Neural cell (in vitro differentiated cells): ENCODE measurements around the gene CITED2. TPM values are rescaled to one million over a fixed set of nuclear protein-coding genes. Genes with fewer than 3 reads are reported as not detected.

ENCODE experiments used
- H2AFZ ChIP-seq: fragments of 200-600, 300-800 bp; sonication (generic), shearing (Covaris generic); 2 replicates; pipeline ENCODE4 v1.6.0; 2014; ENCODE audit warnings: low read depth, mild to moderate bottlenecking, antibody characterized with exemption, low read length, moderate library complexity
- H3F3A ChIP-seq: fragments of 200-600 bp; shearing (Covaris generic); 2 replicates; pipeline ENCODE4 v1.6.1; 2016; ENCODE audit warnings: mild to moderate bottlenecking, moderate library complexity, mixed read lengths, antibody characterized with exemption, low read length; ENCODE audit not compliant: insufficient read depth, poor library complexity, severe bottlenecking
- H3K27ac ChIP-seq: fragments of 200-600, 300-800 bp; sonication (generic), shearing (Covaris generic); 2 replicates; pipeline ENCODE4 v1.5.1; 2014; ENCODE audit warnings: mild to moderate bottlenecking, low read length, moderate library complexity
- H3K27me3 ChIP-seq: fragments of 300-800, 200-600 bp; sonication (generic), shearing (Covaris generic); 2 replicates; pipeline ENCODE4 v1.6.0; 2014; ENCODE audit warnings: mild to moderate bottlenecking, low read depth, low read length, moderate library complexity; ENCODE audit not compliant: insufficient read depth
- H3K36me3 ChIP-seq: fragments of 300-800, 200-600 bp; sonication (generic), shearing (Covaris generic); 2 replicates; pipeline ENCODE4 v1.5.1; 2014; ENCODE audit warnings: mild to moderate bottlenecking, antibody characterized with exemption, low read length, moderate library complexity; ENCODE audit not compliant: insufficient read depth
- H3K4me2 ChIP-seq: fragments of 300-800, 200-600 bp; sonication (generic), shearing (Covaris generic); 2 replicates; pipeline ENCODE4 v1.6.0; 2014; ENCODE audit warnings: mild to moderate bottlenecking, low read length
- H3K4me3 ChIP-seq: fragments of 300-800, 200-600 bp; sonication (generic), shearing (Covaris generic); 2 replicates; pipeline ENCODE4 v1.5.1; 2014; ENCODE audit warnings: mild to moderate bottlenecking, low read length, moderate library complexity
- H3K79me2 ChIP-seq: fragments of 200-600 bp; shearing (Covaris generic); replicated peaks from 2 replicates; pipeline ENCODE4 v1.6.0; 2014; ENCODE audit warnings: mild to moderate bottlenecking, low read length, moderate library complexity; ENCODE audit not compliant: insufficient read depth
- H3K9ac ChIP-seq: fragments of 300-800, 200-600 bp; sonication (generic), shearing (Covaris generic); 2 replicates; pipeline ENCODE4 v1.6.1; 2016; ENCODE audit warnings: mild to moderate bottlenecking, low read length, mixed read lengths
- H3K9me2 ChIP-seq: fragments of 200-600 bp; shearing (Covaris generic); 2 replicates; pipeline ENCODE4 v1.6.1; 2016; ENCODE audit warnings: mild to moderate bottlenecking, low read length, mixed read lengths; ENCODE audit not compliant: insufficient read depth
- H3K9me3 ChIP-seq: fragments of 200-600, 300-800 bp; sonication (generic), shearing (Covaris generic); 2 replicates; pipeline ENCODE4 v1.6.1; 2016; ENCODE audit warnings: mild to moderate bottlenecking, mixed run types, low read length, moderate library complexity, mixed read lengths
- H4K20me1 ChIP-seq: fragments of 200-600 bp; shearing (Covaris generic); 2 replicates; pipeline ENCODE4 v1.6.1; 2016; ENCODE audit warnings: mild to moderate bottlenecking, mixed run types; ENCODE audit not compliant: insufficient read depth
- CTCF ChIP-seq: fragments of 450-650 bp; IDR thresholded peaks from 2 replicates; pipeline ENCODE4 v1.5.1; 2014; ENCODE audit warnings: antibody characterized with exemption, mild to moderate bottlenecking, moderate library complexity; ENCODE audit not compliant: poor library complexity, severe bottlenecking
- EP300 ChIP-seq: fragments of 450-650 bp; conservative IDR thresholded peaks from 2 replicates; pipeline ENCODE4 v1.6.1; 2014; ENCODE audit warnings: antibody characterized with exemption, mild to moderate bottlenecking, moderate library complexity; ENCODE audit not compliant: poor library complexity, severe bottlenecking
- EZH2 ChIP-seq: fragments of 200-600, 300-800 bp; shearing (Covaris generic), sonication (generic); IDR thresholded peaks from 2 replicates; pipeline ENCODE4 v1.6.1; 2014; ENCODE audit warnings: antibody characterized with exemption, low read length, borderline replicate concordance, mild to moderate bottlenecking; ENCODE audit not compliant: insufficient read depth, poor library complexity, severe bottlenecking
- MXI1 ChIP-seq: fragments of 450-650 bp; conservative IDR thresholded peaks from 2 replicates; pipeline ENCODE4 v1.6.1; 2014; ENCODE audit warnings: antibody characterized with exemption, mild to moderate bottlenecking; ENCODE audit not compliant: poor library complexity, severe bottlenecking
- POLR2AphosphoS5 ChIP-seq: IDR thresholded peaks from 2 replicates; pipeline ENCODE4 v1.6.1; 2012
- RAD21 ChIP-seq: fragments of 450-650 bp; conservative IDR thresholded peaks from 2 replicates; pipeline ENCODE4 v1.6.1; 2014; ENCODE audit warnings: antibody characterized with exemption, mild to moderate bottlenecking, moderate library complexity
- REST ChIP-seq: IDR thresholded peaks from 2 replicates; pipeline ENCODE4 v1.6.1; 2012; ENCODE audit warnings: borderline replicate concordance
- SMC3 ChIP-seq: fragments of 450-650 bp; conservative IDR thresholded peaks from 2 replicates; pipeline ENCODE4 v1.6.1; 2014; ENCODE audit warnings: antibody characterized with exemption, mild to moderate bottlenecking, moderate library complexity; ENCODE audit not compliant: poor library complexity
- TAF1 ChIP-seq: IDR thresholded peaks from 2 replicates; pipeline ENCODE4 v1.6.1; 2012; ENCODE audit warnings: low read depth
- polyA plus RNA-seq: library from polyadenylated mRNA; depleted of rRNA; stranded (reverse); fragments of >200 nt; gene quantifications from 2 replicates; pipeline ENCODE4 v1.2.3, GENCODE V29; 2014

CITED2 gene
- polyA plus RNA-seq, 1 donor from 2014 or later = 38.1 TPM

GRCh38 chr6:139341060-139341459 is 33.4 kb downstream of the CITED2 start:
- H3K79me2 ChIP-seq = no peaks in the 10 kb centered on the region
- TF ChIP-seq CTCF (no peak), MXI1 (no peak)
- H3K9me3 ChIP-seq = no peaks in the 10 kb centered on the region
- H3K27me3 ChIP-seq = no peaks in the 10 kb centered on the region
- H3K9ac ChIP-seq = no peak overlapping the region
- H3K27ac ChIP-seq = no peak overlapping the region
- no peak overlapping the region for H3K4me2 ChIP-seq
- no peaks in the 10 kb centered on the region for H3F3A ChIP-seq
- H3K4me3 ChIP-seq = no peak overlapping the region
- H3K36me3 ChIP-seq = no peaks in the 10 kb centered on the region
- H3K9me2 ChIP-seq = no peaks in the 10 kb centered on the region
- H2AFZ ChIP-seq = no peak overlapping the region
- no peaks in the 10 kb centered on the region for H4K20me1 ChIP-seq

GRCh38 chr6:139338795-139339194 is 35.7 kb downstream of the CITED2 start:
- Histone ChIP-seq H3K27me3 (no peaks in the 10 kb centered on the region), H3K27ac (no peak overlapping the region), H3F3A (no peaks in the 10 kb centered on the region), H3K4me3 (no peak overlapping the region), H3K9me3 (no peaks in the 10 kb centered on the region), H3K9ac (no peak overlapping the region), H4K20me1 (no peaks in the 10 kb centered on the region), H2AFZ (no peak overlapping the region), H3K36me3 (no peaks in the 10 kb centered on the region), H3K9me2 (no peaks in the 10 kb centered on the region), H3K4me2 (no peak overlapping the region), H3K79me2 (no peaks in the 10 kb centered on the region)
- no peak for TF ChIP-seq POLR2AphosphoS5
- no peak for TF ChIP-seq CTCF
- no peak for TF ChIP-seq EP300
- no peak for TF ChIP-seq SMC3
- TF ChIP-seq REST = no peak
- TF ChIP-seq RAD21 = no peak
- no peak for TF ChIP-seq MXI1
- TF ChIP-seq EZH2 = no peak
- TF ChIP-seq TAF1 = no peak
